AG09309 (cell line): ENCODE measurements around the gene REG3G.

ENCODE experiments used
- DNase-seq: peaks from one replicate; pipeline ENCODE4 v3.0.0-alpha.2; 2010; ENCODE audit warnings: low read depth
- H3K4me3 ChIP-seq: 2 replicates; pipeline ENCODE4 v1.5.1; 2011; ENCODE audit warnings: mild to moderate bottlenecking, low read depth, low read length, moderate library complexity; ENCODE audit not compliant: control insufficient read depth
- CTCF ChIP-seq: IDR thresholded peaks from 2 replicates; pipeline ENCODE4 v1.5.1; 2011; ENCODE audit warnings: mild to moderate bottlenecking, low read depth, low read length, inconsistent platforms; ENCODE audit not compliant: insufficient read depth, control insufficient read depth; ENCODE audit errors: missing control alignments

The REG3G gene

GRCh38 chr2:78982638-78983330, 42.7 kb upstream of the REG3G start:
- TF ChIP-seq CTCF: no peak
- no peak for DNase-seq
- H3K4me3 ChIP-seq: no peak overlapping the region

- H3K4me3 ChIP-seq: no peak overlapping the region
- TF ChIP-seq CTCF: no peak
- DNase-seq: no peak
Measured at GRCh38 chr2:78984386-78984785, 41.1 kb upstream of the REG3G start.

GRCh38 chr2:78985558-78985957, 39.9 kb upstream of the REG3G start:
- no peak for DNase-seq
- no peak for TF ChIP-seq CTCF
- no peak overlapping the region for H3K4me3 ChIP-seq

- no peak overlapping the region for H3K4me3 ChIP-seq
- TF ChIP-seq CTCF: no peak
- no peak for DNase-seq
Measured at GRCh38 chr2:78989051-78989450, 36.5 kb upstream of the REG3G start.

- no peak overlapping the region for H3K4me3 ChIP-seq
- peak; percentile 9 for TF ChIP-seq CTCF
- no peak for DNase-seq
Measured at GRCh38 chr2:78992451-78992806, 33.1 kb upstream of the REG3G start.

- no peak for TF ChIP-seq CTCF
- H3K4me3 ChIP-seq: no peak overlapping the region
- no peak for DNase-seq
Measured at GRCh38 chr2:78992807-78993517, 32.5 kb upstream of the REG3G start.
